ENCODE measurements around the gene GUF1. TPM values are rescaled to one million over a fixed set of nuclear protein-coding genes. Genes with fewer than 3 reads are reported as not detected.

GUF1 gene, protein sequence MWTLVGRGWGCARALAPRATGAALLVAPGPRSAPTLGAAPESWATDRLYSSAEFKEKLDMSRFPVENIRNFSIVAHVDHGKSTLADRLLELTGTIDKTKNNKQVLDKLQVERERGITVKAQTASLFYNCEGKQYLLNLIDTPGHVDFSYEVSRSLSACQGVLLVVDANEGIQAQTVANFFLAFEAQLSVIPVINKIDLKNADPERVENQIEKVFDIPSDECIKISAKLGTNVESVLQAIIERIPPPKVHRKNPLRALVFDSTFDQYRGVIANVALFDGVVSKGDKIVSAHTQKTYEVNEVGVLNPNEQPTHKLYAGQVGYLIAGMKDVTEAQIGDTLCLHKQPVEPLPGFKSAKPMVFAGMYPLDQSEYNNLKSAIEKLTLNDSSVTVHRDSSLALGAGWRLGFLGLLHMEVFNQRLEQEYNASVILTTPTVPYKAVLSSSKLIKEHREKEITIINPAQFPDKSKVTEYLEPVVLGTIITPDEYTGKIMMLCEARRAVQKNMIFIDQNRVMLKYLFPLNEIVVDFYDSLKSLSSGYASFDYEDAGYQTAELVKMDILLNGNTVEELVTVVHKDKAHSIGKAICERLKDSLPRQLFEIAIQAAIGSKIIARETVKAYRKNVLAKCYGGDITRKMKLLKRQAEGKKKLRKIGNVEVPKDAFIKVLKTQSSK
- total RNA-seq (2016; rRNA removed; fragmentation: Illumina TruSeq; extraction: Trizol) (24.6 and 26.6 TPM in 2 replicates), polyA plus RNA-seq (2011; rRNA removed) (8.7 and 10.3 TPM in 2 replicates), polyA minus RNA-seq (2011; rRNA and poly(A)+ RNA removed; ENCODE audit: low replicate concordance) (5.9 and 10.4 TPM in 2 replicates), Bru-seq, nascent RNA (percentile 93 among the genes with signal in this experiment), BruChase-seq, experiment 1, labeled RNA remaining after a 6-hour chase (percentile 83 among the genes with signal in this experiment), BruChase-seq, experiment 2, labeled RNA remaining after a 2-hour chase (percentile 89 among the genes with signal in this experiment)
- 2.6 and 3.2 TPM in 2 replicates for total RNA-seq (2016; cell fraction: cytosol; rRNA removed; fragmentation: Illumina TruSeq; extraction: Trizol; ENCODE audit: low read depth)
- 24.6 and 26.8 TPM in 2 replicates for total RNA-seq (2016; cell fraction: insoluble cytoplasmic fraction; rRNA removed; fragmentation: Illumina TruSeq; extraction: Trizol)
- total RNA-seq (2016; cell fraction: membrane; rRNA removed; fragmentation: Illumina TruSeq; extraction: Trizol) = 11.6 TPM in 2 replicates
- total RNA-seq (2016; cell fraction: nucleus; rRNA removed; fragmentation: Illumina TruSeq; extraction: Trizol) = 27.5 and 27.9 TPM in 2 replicates
- polyA plus RNA-seq (2011; cell fraction: cytosol; rRNA removed) = 3.8 and 5.8 TPM in 2 replicates
- polyA plus RNA-seq (2011; cell fraction: nucleus; rRNA removed) = 11.7 TPM in 2 replicates
- polyA plus RNA-seq (2012) = 10.8 and 13.2 TPM in 2 replicates
- 3.4 and 4.0 TPM in 2 replicates for polyA plus RNA-seq (2016; cell fraction: cytosol; fragmentation: Illumina TruSeq; extraction: Trizol; ENCODE audit: low read depth)
- polyA plus RNA-seq (2016; cell fraction: insoluble cytoplasmic fraction; fragmentation: Illumina TruSeq; extraction: Trizol; ENCODE audit: low read depth) = 29.7 and 30.0 TPM in 2 replicates
- 10.4 and 12.2 TPM in 2 replicates for polyA plus RNA-seq (2016; cell fraction: membrane; fragmentation: Illumina TruSeq; extraction: Trizol; ENCODE audit: low read depth)
- 31.9 and 35.1 TPM in 2 replicates for polyA plus RNA-seq (2016; cell fraction: nucleus; fragmentation: Illumina TruSeq; extraction: Trizol; ENCODE audit: insufficient read depth, low read depth)
- 10.6 and 13.2 TPM in 2 replicates for polyA minus RNA-seq (2011; cell fraction: cytosol; rRNA and poly(A)+ RNA removed)
- polyA minus RNA-seq (2011; cell fraction: nucleus; rRNA and poly(A)+ RNA removed) = 55.6 and 61.2 TPM in 2 replicates
- long read RNA-seq, experiment 1, full-length matches to known transcripts = 7 of 20 reads
- long read RNA-seq, experiment 1, partial matches to known transcripts = 8 of 20 reads
- long read RNA-seq, experiment 1, other reads (novel, unspliced or antisense) = 5 of 20 reads
- long read RNA-seq, experiment 2, full-length matches to known transcripts = 4 of 63 reads
- long read RNA-seq, experiment 2, partial matches to known transcripts = 4 of 63 reads
- long read RNA-seq, experiment 2, other reads (novel, unspliced or antisense) = 55 of 63 reads

DNA sequence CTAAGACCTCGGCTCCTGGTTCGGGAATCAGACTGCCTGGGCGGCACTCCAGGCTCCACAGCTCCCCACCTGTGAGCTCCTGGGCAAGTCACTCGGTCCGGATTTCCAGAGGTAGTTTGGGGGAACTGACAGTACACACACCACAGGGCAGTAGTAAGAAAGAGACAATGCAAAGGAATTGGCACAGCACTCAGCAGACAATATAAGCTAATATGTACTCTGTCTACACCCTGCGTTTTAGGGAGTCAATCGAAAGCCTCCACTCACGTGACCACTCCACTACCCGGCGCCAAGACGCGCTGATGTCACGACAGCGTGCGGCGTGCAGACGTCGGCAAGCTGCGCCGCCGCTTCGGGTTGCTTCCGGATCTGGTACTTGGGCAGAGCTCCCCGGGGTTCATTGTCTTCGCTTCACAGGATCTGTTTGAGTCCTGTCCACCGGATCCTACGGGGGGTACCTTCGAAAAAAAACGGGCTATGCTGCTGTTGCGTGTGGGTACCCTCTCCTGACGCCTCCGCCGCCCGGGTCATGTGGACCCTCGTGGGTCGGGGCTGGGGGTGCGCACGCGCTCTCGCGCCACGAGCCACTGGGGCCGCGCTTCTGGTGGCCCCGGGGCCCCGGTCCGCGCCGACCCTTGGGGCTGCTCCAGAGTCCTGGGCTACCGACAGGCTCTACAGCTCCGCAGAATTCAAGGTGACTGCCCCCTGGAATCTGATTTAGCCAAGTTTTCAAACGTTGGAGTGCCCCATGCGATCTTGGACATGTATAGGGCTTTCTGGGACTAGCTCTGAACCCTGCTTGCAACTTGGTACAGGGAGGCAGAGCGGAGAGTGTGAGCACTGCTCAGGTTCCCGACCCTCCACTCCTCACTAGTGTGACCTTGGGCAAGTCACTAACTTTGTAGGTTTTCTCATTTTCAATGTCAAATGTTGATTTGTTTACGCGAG is at the start of gene GUF1:
Gene GUF1, plus strand, starts transcription at position 327 of the 948 bp plus-strand sequence. Its CDS starts 203 bp downstream, at position 530.
- Histone ChIP-seq H3K79me2 (ENCODE audit: insufficient read depth, low read length) (peaks cover 32% of the 10 kb centered on the region), H3K9me3 (ENCODE audit: low read length) (no peaks in the 10 kb centered on the region), H4K20me1 (ENCODE audit: insufficient read depth, low read length) (no peaks in the 10 kb centered on the region), H3K36me3 (replicated peaks in 1 of 2; ENCODE audit: control insufficient read depth in 1 of 2, insufficient read depth in 2 of 2, low read length in 2 of 2) (peaks cover under 1 to 14% of the 10 kb centered on the region in 2 experiments; a peak in 3 of 5 replicates), H3K27me3 (ENCODE audit: control insufficient read depth in 1 of 2, insufficient read depth in 2 of 2, low read length in 2 of 2) (no peaks in the 10 kb centered on the region; a peak in 1 of 5 replicates), H3K4me1 (ENCODE audit: insufficient read depth, low read length) (peaks cover 24% of the 10 kb centered on the region), H2AFZ (ENCODE audit: low read length) (peak within 1 kb of the TSS; percentile 91), H3K4me2 (ENCODE audit: low read depth, low read length) (peak within 1 kb of the TSS; percentile 90), H3K9ac (ENCODE audit: insufficient read depth, low read depth, low read length) (peak within 1 kb of the TSS; percentile 88), H3K27ac (ENCODE audit: extremely low read length, insufficient read depth, low read length) (peak within 1 kb of the TSS; percentile 93), H3K4me3 (replicated peaks in 1 of 3; ENCODE audit: insufficient read depth in 1 of 3, low read depth in 2 of 3, low read length in 3 of 3) (peak within 1 kb of the TSS; percentile 67 to 90 (median 87))
- ChIA-PET CTCF (ENCODE audit: low intra/inter-chr PET ratio, low total read pairs) (no interaction called here), POLR2A (interaction anchor here (0.7 to 3.2 kb wide), 16 partner anchors 9 to 53 kb away, joined by 3 to 27 read pairs (median 4); partner anchors contain the start of gene GNPDA2)
- ATAC-seq (peak; percentile 94), DNase-seq (ENCODE audit: low spot score) (peak; percentile 85), FAIRE-seq (peak; percentile 56)
- under 1% methylated on average over 34 of the region's 57 CpGs for WGBS (ENCODE audit: low lambda C conversion rate)
- intact Hi-C loops (cut with micrococcal nuclease; ENCODE audit: unreplicated experiment) (loop anchor here (1.0 kb wide), 1 partner anchor 48 kb away; the partner anchor contains the start of gene GNPDA2), in situ Hi-C loops (cut with HindIII; ENCODE audit: extremely low pct_ligation_motif_present, low pct_unique_long_range_greater_than_20kb) (no loop called here)
- BruUV-seq (replicated peaks) = TSS peak; percentile 68
- TF ChIP-seq ZC3H4 (CRISPR knock-in tag; IDR thresholded peaks at IDR 0.05; ENCODE audit: borderline replicate concordance) (peak; percentile 49; the same call in 1 of the 2 replicates), ZBTB3 (CRISPR knock-in tag; IDR thresholded peaks at IDR 0.05; ENCODE audit: borderline replicate concordance, low read depth) (peak; percentile 63; the same call in 1 of the 2 replicates), HOXA5 (CRISPR knock-in tag; IDR thresholded peaks at IDR 0.05) (0 out of 2 replicates have a peak, but pooled peaks have one; percentile 25), KAT2B (IDR thresholded peaks at IDR 0.05; ENCODE audit: borderline replicate concordance, low read depth, low read length) (no peak), TARDBP (CRISPR knock-in tag; IDR thresholded peaks at IDR 0.05) (peak; percentile 89; the same call in 1 of the 2 replicates), ZFY (CRISPR knock-in tag; IDR thresholded peaks at IDR 0.05) (peak; percentile 70), ZNF367 (CRISPR knock-in tag; IDR thresholded peaks at IDR 0.05; ENCODE audit: borderline replicate concordance) (0 out of 2 replicates have a peak, but pooled peaks have one; percentile 12), ZNF235 (CRISPR knock-in tag; IDR thresholded peaks at IDR 0.05; ENCODE audit: borderline replicate concordance) (no peak), KDM5A (IDR thresholded peaks at IDR 0.05; ENCODE audit: borderline replicate concordance, low read length) (peak; percentile 73; the same call in 1 of the 2 replicates), PPARG (CRISPR knock-in tag; conservative IDR thresholded peaks at IDR 0.05) (0 out of 2 replicates have a peak, but pooled peaks have one; percentile 10)
- TF ChIP-seq, protein P1, sequence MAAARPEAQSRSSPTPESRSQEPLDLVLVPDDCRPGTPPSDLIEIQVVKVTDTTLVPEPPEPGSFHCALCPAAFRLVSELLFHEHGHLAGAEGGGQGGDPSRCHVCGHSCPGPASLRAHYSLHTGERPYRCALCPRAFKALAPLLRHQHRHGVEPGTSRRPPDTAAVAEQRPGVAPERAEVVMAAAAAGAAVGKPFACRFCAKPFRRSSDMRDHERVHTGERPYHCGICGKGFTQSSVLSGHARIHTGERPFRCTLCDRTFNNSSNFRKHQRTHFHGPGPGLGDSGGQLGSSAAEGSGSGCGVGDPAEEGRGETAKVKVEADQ (CRISPR knock-in tag; IDR thresholded peaks at IDR 0.05; ENCODE audit: borderline replicate concordance) = peak; percentile 54
- TF ChIP-seq, protein P2, sequence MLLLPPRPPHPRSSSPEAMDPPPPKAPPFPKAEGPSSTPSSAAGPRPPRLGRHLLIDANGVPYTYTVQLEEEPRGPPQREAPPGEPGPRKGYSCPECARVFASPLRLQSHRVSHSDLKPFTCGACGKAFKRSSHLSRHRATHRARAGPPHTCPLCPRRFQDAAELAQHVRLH (CRISPR knock-in tag; IDR thresholded peaks at IDR 0.05; ENCODE audit: borderline replicate concordance, low read depth) = peak; percentile 31; the same call in 1 of the 2 replicates

Data from HepG2 (cell line).